HepG2 (cell line): Measurements from ENCODE around the gene CD69. TPM values are rescaled to one million over a fixed set of nuclear protein-coding genes. Genes with fewer than 3 reads are reported as not detected.

ENCODE experiments used
- ATAC-seq: fragments of 200-7000 bp; cut with Tn5 transposase; 3 replicates; pipeline ENCODE4 v1.9.1; 2020; ENCODE audit warnings: mild to moderate bottlenecking, moderate library complexity
- BruUV-seq: library from RNA; stranded (reverse); fragments of 400-500 nt; replicated peaks from 2 replicates; lab custom pipeline; 2021; lab: Mats Ljungman, UMichigan
- CTCF ChIA-PET: fragments of 300-600 bp; formaldehyde crosslinking; extraction: SDS; loops from one replicate; lab custom pipeline; 2021; ENCODE audit warnings: low total read pairs, inconsistent platforms, low intra/inter-chr PET ratio; lab: Yijun Ruan, JAX
- POLR2A ChIA-PET: fragments of 350-600 bp; sonication (Branson Sonifier 250); formaldehyde crosslinking; loops from one replicate; lab custom pipeline; 2020; ENCODE audit warnings: antibody characterized with exemption, inconsistent platforms; lab: Yijun Ruan, JAX
- DNase-seq: peaks from one replicate; pipeline ENCODE4 v3.0.0-alpha.2; 2015; ENCODE audit warnings: low spot score
- FAIRE-seq: peaks from 3 replicates; lab custom pipeline; 2011; peaks lifted over from hg19 to GRCh38; lab: Jason Lieb, UNC
- H2AFZ ChIP-seq: one replicate; pipeline ENCODE4 v1.6.1; 2011; ENCODE audit warnings: low read length, inconsistent platforms
- H3K27ac ChIP-seq: fragments of 300-600 bp; 3 replicates; pipeline ENCODE4 v1.8.0; 2011; ENCODE audit warnings: mixed run types, mild to moderate bottlenecking, mixed read lengths, low read length, inconsistent platforms; ENCODE audit not compliant: insufficient read depth; ENCODE audit errors: extremely low read length
- H3K27me3 ChIP-seq, 2 experiments: fragments of 200-600 bp in 1 of 2; 2 replicates in 1 of 2; 3 replicates in 1 of 2; pipeline versions ENCODE4 v1.6.0 to v1.8.0; 2011; ENCODE audit warnings: low read length in 2 of 2, mild to moderate bottlenecking in 2 of 2, moderate library complexity in 2 of 2, inconsistent platforms in 1 of 2; ENCODE audit not compliant: insufficient read depth in 2 of 2, control insufficient read depth in 1 of 2
- H3K36me3 ChIP-seq, 2 experiments: fragments of 200-600 bp in 1 of 2; replicated peaks in 1 of 2; 2 replicates in 1 of 2; 3 replicates in 1 of 2; pipeline versions ENCODE4 v1.5.1 to v1.8.0; 2011; ENCODE audit warnings: low read length in 2 of 2, inconsistent platforms in 1 of 2; ENCODE audit not compliant: insufficient read depth in 2 of 2, control insufficient read depth in 1 of 2
- H3K4me1 ChIP-seq: 2 replicates; pipeline ENCODE4 v1.5.1; 2012; ENCODE audit warnings: low read length, inconsistent platforms; ENCODE audit not compliant: insufficient read depth
- H3K4me2 ChIP-seq: 2 replicates; pipeline ENCODE4 v1.6.0; 2011; ENCODE audit warnings: low read depth, low read length, inconsistent platforms
- H3K4me3 ChIP-seq, 3 experiments: fragments of 200-600 bp in 1 of 3; sonication (generic), shearing (Covaris generic) in 1 of 3; replicated peaks in 1 of 3; 2 replicates each; pipeline ENCODE4 v1.5.1; 2011 to 2016; ENCODE audit warnings: low read length in 3 of 3, inconsistent platforms in 2 of 3, low read depth in 2 of 3, mild to moderate bottlenecking in 2 of 3, control low read depth in 1 of 3, mixed read lengths in 1 of 3; ENCODE audit not compliant: insufficient read depth in 1 of 3
- H3K79me2 ChIP-seq: one replicate; pipeline ENCODE4 v1.6.1; 2011; ENCODE audit warnings: low read length, inconsistent platforms; ENCODE audit not compliant: insufficient read depth
- H3K9ac ChIP-seq: 2 replicates; pipeline ENCODE4 v1.6.0; 2011; ENCODE audit warnings: mild to moderate bottlenecking, low read depth, low read length, inconsistent platforms; ENCODE audit not compliant: insufficient read depth
- H3K9me3 ChIP-seq: 2 replicates; pipeline ENCODE4 v1.5.1; 2012; ENCODE audit warnings: mild to moderate bottlenecking, low read length
- H4K20me1 ChIP-seq: 2 replicates; pipeline ENCODE4 v1.6.0; 2011; ENCODE audit warnings: inconsistent platforms, mild to moderate bottlenecking, low read length, moderate library complexity; ENCODE audit not compliant: insufficient read depth
- CCAR2 ChIP-seq: fragments of 200-400 bp; formaldehyde crosslinking; optimal IDR thresholded peaks from 2 replicates; pipeline ENCODE3; 2018; ENCODE audit warnings: low read depth, mild to moderate bottlenecking, low read length, moderate library complexity
- ERF ChIP-seq: IDR thresholded peaks from 2 replicates; pipeline ENCODE4 v1.6.1; 2018; ENCODE audit warnings: missing biosample characterization, missing genetic modification reagents
- HMG20B ChIP-seq: conservative IDR thresholded peaks from 2 replicates; pipeline ENCODE4 v1.6.1; 2016; ENCODE audit warnings: missing genetic modification reagents, missing compliant biosample characterization
- POGZ ChIP-seq: sonication (generic); formaldehyde crosslinking; IDR thresholded peaks from 2 replicates; pipeline ENCODE4 v1.4.0; 2020; ENCODE audit warnings: mild to moderate bottlenecking, missing genetic modification reagents
- ZFP41 ChIP-seq: sonication (generic); formaldehyde crosslinking; IDR thresholded peaks from 2 replicates; pipeline ENCODE4 v1.4.0; 2020; ENCODE audit warnings: mild to moderate bottlenecking, missing genetic modification reagents, borderline replicate concordance
- ZNF101 ChIP-seq: sonication (generic); formaldehyde crosslinking; IDR thresholded peaks from 2 replicates; pipeline ENCODE4 v1.4.0; 2020; ENCODE audit warnings: mild to moderate bottlenecking, low read depth, missing genetic modification reagents, borderline replicate concordance
- WGBS: methylation state at CpG from one replicate; pipeline ENCODE4 v1.1.6; 2017; ENCODE audit warnings: low lambda C conversion rate; 5-methylcytosine and 5-hydroxymethylcytosine counted together
- in situ Hi-C: cut with HindIII; loops from 2 replicates; pipeline ENCODE4 v1.10.0; 2017; ENCODE audit warnings: low pct_unique_long_range_greater_than_20kb; ENCODE audit not compliant: extremely low pct_ligation_motif_present
- intact Hi-C: fragments of 100-400 bp; cut with micrococcal nuclease; formaldehyde crosslinking; loops from one replicate; pipeline ENCODE4 v1.10.0; 2022; ENCODE audit not compliant: unreplicated experiment
- polyA plus RNA-seq, 8 experiments: library from polyadenylated mRNA; depleted of rRNA in 3 of 8; stranded (reverse) in 7 of 8; unstranded in 1 of 8; fragments of >200 nt; fragmentation: Illumina TruSeq in 4 of 8; extraction: Trizol in 4 of 8; gene quantifications; 2 replicates each; pipeline versions ENCODE4 v1.2.1 to v1.2.3, GENCODE V29; 2011 to 2016; ENCODE audit warnings: low read depth in 4 of 8, missing spikeins in 1 of 8, mixed read lengths in 1 of 8; ENCODE audit not compliant: insufficient read depth in 1 of 8
- total RNA-seq, 5 experiments: library from RNA; depleted of rRNA; stranded (reverse); fragments of >200 nt; fragmentation: Illumina TruSeq; extraction: Trizol; gene quantifications; 2 replicates each; pipeline ENCODE4 v1.2.3, GENCODE V29; 2016; ENCODE audit warnings: low read depth in 1 of 5
- TF ChIP-seq, protein P1 (sequence below): sonication (generic); formaldehyde crosslinking; IDR thresholded peaks from 2 replicates; pipeline ENCODE4 v1.4.0; 2020; ENCODE audit warnings: mild to moderate bottlenecking, missing genetic modification reagents
- TF ChIP-seq, protein P2 (sequence below): sonication (generic); formaldehyde crosslinking; IDR thresholded peaks from 2 replicates; pipeline ENCODE4 v1.9.0; 2021; ENCODE audit warnings: missing genetic modification reagents, borderline replicate concordance

Gene CD69
- total and polyA plus RNA-seq, 2 of the 13 experiments (the other 11 are each of a cell fraction or from before 2014, with no cell fraction given), result not detected

DNA sequence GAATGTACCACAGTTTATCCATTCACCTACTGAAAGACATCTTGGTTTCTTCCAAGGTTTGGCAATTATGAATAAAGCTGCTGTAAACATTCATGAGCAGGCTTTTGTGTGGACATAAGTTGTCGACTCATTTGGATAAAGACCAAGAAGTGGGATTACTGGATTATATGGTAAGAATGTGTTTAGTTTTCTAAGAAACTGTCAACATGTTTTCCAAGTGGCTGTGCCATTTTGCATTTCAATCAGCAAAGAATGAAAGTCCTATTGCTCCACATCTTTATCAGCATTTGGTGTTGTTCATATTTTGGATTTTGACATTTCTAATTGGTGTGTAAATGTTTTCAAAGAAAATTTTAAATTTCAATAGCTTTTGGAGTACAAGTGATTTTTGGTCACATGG, 39.3 kb upstream of the CD69 start:
- Histone ChIP-seq H3K9ac (no peak overlapping the region), H4K20me1 (no peaks in the 10 kb centered on the region), H3K4me1 (no peaks in the 10 kb centered on the region), H3K9me3 (no peaks in the 10 kb centered on the region), H3K4me3 (no peak overlapping the region), H3K4me2 (no peak overlapping the region), H3K36me3 (no peaks in the 10 kb centered on the region)
- DNase-seq, result no peak
- POLR2A ChIA-PET, result no interaction called here
- FAIRE-seq, result no peak
- no peak for ATAC-seq
- CTCF ChIA-PET, result no interaction called here
- TF ChIP-seq CCAR2 (no peak), HMG20B (CRISPR knock-in tag) (no peak), ZNF101 (CRISPR knock-in tag) (no peak), ZFP41 (CRISPR knock-in tag) (no peak), POGZ (CRISPR knock-in tag) (no peak), ERF (CRISPR knock-in tag) (no peak)
- TF ChIP-seq, protein P1, sequence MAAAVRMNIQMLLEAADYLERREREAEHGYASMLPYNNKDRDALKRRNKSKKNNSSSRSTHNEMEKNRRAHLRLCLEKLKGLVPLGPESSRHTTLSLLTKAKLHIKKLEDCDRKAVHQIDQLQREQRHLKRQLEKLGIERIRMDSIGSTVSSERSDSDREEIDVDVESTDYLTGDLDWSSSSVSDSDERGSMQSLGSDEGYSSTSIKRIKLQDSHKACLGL, result no peak
- TF ChIP-seq, protein P2, sequence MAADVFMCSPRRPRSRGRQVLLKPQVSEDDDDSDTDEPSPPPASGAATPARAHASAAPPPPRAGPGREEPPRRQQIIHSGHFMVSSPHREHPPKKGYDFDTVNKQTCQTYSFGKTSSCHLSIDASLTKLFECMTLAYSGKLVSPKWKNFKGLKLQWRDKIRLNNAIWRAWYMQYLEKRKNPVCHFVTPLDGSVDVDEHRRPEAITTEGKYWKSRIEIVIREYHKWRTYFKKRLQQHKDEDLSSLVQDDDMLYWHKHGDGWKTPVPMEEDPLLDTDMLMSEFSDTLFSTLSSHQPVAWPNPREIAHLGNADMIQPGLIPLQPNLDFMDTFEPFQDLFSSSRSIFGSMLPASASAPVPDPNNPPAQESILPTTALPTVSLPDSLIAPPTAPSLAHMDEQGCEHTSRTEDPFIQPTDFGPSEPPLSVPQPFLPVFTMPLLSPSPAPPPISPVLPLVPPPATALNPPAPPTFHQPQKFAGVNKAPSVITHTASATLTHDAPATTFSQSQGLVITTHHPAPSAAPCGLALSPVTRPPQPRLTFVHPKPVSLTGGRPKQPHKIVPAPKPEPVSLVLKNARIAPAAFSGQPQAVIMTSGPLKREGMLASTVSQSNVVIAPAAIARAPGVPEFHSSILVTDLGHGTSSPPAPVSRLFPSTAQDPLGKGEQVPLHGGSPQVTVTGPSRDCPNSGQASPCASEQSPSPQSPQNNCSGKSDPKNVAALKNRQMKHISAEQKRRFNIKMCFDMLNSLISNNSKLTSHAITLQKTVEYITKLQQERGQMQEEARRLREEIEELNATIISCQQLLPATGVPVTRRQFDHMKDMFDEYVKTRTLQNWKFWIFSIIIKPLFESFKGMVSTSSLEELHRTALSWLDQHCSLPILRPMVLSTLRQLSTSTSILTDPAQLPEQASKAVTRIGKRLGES, result no peak
- TF ChIP-seq, all 625 proteins: peak for 0
- no peaks in the 10 kb centered on the region for H3K79me2 ChIP-seq
- H2AFZ ChIP-seq, result no peak overlapping the region
- no peak overlapping the region for H3K27ac ChIP-seq
- intact Hi-C loops (no loop called here), in situ Hi-C loops (no loop called here)
- 0% methylated on average over 1 of the region's 1 CpG for WGBS
- BruUV-seq, result no TSS peak
- H3K27me3 ChIP-seq, result 0 out of 5 replicates have a peak, but pooled peaks cover 0 to under 1% of the 10 kb centered on the region in 2 experiments
